GM12874 (cell line): ENCODE results near the gene TOMM22.

ENCODE experiments used
- TF ChIP-seq, protein P1 (sequence below): IDR thresholded peaks from 2 replicates; pipeline ENCODE4 v1.5.1; 2011; ENCODE audit warnings: low read depth, mild to moderate bottlenecking, control low read depth, low read length, moderate library complexity; ENCODE audit not compliant: insufficient read depth

Gene TOMM22

DNA sequence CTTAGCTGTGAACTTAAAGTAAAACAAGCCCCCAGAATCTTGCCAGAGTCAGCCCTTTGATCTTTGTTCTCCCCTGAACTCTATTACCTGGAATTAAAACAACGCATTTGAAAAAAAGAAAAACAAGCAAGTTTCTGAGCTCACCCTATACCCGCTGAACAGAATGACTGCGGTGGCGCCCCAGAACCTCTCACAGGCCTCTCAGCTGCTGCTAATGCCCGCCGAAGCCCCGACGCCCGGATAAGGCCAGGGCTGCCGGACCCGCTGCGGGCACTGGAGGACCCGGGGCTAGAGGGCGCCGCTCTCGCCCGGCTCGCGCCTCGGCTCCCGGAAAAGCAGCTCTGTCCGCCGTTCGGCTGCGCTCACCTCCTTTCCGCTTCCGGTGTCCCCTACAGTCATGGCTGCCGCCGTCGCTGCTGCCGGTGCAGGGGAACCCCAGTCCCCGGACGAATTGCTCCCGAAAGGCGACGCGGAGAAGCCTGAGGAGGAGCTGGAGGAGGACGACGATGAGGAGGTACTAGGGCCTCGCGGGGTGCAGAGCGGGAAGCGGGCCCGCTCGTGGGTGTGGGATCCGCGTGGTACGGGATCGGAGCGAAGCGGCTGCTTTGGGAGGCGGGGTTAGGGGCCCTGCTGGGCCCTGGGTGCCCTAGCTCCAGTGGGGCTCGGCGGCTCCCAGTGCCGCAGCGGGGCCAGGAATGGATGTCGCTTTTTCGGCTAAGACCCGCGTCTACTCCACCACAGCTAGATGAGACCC is at the start of gene TOMM22:
Gene TOMM22 (plus strand): TSS at position 376 of the 754 bp plus-strand sequence. CDS start 22 bp downstream, at position 398.
- TF ChIP-seq, protein P1, sequence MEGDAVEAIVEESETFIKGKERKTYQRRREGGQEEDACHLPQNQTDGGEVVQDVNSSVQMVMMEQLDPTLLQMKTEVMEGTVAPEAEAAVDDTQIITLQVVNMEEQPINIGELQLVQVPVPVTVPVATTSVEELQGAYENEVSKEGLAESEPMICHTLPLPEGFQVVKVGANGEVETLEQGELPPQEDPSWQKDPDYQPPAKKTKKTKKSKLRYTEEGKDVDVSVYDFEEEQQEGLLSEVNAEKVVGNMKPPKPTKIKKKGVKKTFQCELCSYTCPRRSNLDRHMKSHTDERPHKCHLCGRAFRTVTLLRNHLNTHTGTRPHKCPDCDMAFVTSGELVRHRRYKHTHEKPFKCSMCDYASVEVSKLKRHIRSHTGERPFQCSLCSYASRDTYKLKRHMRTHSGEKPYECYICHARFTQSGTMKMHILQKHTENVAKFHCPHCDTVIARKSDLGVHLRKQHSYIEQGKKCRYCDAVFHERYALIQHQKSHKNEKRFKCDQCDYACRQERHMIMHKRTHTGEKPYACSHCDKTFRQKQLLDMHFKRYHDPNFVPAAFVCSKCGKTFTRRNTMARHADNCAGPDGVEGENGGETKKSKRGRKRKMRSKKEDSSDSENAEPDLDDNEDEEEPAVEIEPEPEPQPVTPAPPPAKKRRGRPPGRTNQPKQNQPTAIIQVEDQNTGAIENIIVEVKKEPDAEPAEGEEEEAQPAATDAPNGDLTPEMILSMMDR: peak; percentile 81

DNA sequence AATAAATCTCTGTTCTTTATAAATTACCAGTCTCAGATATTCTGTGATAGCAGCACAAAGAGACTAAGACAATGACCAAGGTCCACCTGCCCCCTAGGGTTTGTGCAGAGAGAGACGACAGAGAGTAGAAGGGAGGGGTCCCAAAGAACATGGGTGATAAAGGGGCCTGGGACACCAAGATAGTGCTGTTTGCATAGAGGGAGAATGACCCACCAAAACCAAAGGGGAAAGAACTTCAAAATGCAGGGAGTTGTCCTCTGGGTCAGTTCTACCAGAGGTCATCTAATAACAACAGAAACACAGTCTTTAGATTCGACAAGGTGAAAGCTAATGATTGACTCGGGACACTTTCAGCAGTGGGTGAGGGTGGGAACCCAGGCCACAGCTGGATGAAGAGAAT is 49.2 kb upstream of the TOMM22 start:
- TF ChIP-seq, protein P1: no peak

DNA sequence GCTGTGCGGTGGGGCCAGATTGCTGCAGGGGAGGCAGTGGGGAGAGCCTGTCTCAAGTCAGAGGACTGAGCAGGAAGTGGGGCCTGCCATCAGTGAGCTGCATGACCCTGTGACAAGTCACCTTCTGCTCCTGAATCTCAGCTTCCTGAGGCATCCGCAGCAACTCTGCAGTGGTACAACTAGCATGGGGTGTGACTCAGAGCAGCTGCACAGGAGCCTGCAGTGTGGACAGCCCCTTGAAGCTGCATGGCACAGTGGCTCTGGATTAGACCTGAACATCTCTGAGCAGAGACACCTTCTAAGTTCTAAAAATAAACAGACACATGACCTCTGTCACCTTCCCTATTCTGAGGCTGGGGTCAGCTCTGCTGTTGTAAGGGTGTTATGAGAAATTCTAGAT is 43.5 kb upstream of the TOMM22 start:
- TF ChIP-seq, protein P1: no peak

DNA sequence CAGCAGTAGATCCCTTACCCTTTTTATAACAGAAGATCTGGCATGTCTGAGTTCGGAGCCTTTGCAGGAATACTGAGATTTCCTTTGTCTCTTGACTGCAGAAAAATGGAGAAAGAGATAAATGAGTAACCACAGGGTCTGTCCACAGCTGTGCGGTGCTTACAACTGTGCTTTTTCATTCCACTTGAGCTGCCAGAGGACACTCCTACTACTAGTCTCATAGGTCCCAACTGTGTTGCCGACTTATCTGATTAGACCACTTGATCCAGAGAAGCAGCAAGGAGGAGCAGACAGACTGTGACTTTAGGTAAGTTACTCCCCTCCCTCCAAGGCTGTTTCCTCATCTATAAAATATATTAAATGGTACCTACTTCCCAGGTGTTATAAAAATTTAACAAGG is 43.0 kb upstream of the TOMM22 start:
- TF ChIP-seq, protein P1: no peak

DNA sequence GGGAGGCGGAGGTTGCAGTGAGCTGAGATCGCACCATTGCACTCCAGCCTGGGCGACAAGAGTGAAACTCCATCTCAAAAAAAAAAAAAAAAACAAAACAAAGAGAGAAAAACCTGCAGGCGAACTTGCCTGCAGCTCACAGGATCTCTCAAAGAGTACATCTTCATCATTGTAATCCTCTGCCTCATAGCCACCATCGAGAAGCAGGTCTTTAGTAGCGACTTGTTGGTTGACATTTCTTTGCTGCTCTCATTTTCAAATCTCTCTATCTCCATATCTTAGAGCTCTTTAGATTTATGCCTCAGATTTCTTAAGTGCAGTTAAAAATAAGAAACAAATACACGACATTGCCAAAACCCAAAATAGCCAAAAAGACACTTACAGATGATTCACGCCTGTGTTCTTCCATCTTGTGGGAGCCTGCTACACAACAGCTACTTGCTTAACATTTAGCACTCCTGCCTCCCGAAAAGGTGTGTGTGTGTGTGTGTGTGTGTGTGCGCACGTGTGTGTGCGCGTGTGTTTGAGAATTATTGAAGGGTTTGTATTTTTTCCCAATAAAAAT is 40.2 kb upstream of the TOMM22 start:
- TF ChIP-seq, protein P1: no peak

DNA sequence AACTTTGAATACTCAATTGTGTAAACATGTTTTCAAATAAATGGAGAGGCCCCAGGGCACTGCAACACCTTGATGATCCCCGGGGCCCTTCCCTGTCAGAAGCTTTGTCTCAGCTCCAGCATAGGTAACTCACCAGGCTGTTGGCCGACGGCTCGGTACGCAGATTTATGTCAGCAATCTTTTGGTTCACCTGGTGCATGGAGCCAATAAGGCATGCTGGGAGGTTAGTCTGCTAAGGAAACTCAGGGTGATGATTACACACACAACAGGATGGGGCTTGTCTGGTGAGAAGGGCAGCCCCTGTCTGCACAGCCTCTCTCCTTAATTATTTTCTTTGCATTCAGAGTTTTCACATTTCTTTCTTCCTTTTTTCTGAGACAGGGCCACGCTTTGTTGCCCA is 36.3 kb upstream of the TOMM22 start:
- TF ChIP-seq, protein P1: no peak

DNA sequence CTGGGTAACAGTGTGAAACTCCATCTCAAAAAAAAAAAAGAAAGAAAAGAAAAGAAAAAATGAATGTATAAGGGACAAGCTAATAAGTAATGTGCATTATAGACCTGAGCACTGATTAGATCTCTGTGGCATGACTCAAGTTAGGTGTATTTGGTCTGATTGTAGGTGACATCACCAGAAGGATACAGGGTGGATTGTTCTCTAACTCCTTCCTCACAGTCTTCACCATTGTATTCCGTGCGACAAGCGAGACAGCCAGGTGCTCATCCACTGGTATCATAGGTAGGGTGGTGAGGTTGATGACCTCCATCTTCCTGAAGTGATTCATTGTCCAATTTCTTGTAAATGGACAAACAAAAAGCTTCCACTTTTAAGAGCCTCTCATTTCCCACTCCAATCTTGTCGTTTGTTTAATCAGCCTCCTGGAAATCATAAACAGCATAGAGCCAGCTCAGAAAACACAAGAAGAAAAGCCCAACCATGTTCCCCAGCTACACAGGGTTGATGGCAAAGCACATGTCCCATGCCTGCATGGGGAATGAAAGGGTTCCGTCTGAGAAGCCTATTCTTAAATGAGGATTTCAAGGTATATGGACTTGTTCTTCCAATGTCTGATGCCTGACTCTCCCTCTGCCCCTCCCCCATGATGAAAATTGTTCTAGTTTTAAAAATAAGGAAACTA is 31.8 kb upstream of the TOMM22 start:
- TF ChIP-seq, protein P1: no peak
